ENCODE results near the gene NR2C1.
"Not testable (repeated sequence)": the region's sequence is repeated elsewhere in the genome, so short reads cannot be mapped to it uniquely, and the experiment has no call there.

NR2C1 gene

DNA sequence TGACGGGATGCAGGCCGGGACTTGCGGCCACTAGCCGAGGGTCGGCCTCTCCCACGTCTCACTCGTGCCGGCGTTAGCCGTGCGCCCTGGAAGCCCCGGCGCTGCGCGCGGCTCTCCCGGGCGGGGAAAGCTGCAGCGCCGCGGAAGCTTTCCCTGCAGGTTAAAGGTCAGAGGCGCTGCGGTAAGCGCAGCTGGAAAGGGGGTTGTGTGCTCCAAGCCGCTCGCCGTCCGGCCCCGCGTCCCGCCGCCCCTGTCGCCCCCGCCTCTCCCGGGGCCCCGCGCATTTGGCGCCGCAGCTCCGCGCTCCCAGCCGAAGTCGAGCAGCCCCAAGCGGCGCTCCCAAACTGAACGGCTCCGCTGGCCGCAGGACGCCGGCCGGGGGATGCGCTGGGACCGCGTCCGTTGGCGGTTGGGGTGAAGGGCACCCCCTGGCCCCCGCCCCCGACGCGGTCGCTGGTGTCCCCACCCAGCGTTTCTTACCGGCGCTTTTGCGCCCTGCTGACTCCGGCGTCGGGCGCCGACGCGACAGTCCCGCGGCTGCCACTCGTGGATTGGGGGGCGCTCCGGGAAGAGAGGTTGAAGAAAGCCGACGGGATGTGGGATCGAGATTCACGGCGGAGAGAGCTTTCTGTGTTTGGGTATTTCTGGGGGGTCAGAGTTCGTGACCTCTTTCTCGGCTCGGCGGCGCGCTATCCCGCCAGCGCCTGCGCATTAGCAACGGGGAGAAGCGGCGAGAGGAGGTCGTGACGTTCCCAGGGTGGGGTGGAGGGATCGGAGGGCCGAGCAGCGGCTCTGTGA is at the start of gene NR2C1:
Gene NR2C1, minus strand, starts transcription at position 719 of the 798 bp plus-strand sequence. CDS start 6,234 bp downstream, outside the sequence.
- DNase-seq (ENCODE audit: extremely low read depth in 1 of 2, low read depth in 1 of 2) = peak; percentile 80 to 82

DNA sequence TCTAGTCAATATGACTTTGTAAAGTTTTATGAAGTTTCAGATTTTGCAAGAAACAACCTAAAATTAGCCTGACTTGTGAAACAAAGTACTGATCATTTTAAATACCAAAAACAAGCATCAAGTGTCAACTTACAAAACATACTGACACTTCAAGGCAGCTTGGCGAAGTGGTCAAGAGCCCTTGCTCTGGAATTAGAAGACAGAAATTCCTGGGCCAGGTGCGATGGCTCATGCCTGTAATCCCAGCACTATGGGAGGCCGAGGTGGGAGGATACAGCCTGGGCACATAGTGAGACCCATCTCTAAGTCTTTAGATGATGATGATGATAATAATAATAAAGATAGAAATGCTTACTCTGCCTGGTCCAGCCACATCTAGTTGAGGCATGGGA is 45.4 kb upstream of the NR2C1 start:
- no peak for DNase-seq (ENCODE audit: extremely low read depth in 1 of 2, low read depth in 1 of 2)

- DNase-seq (ENCODE audit: extremely low read depth in 1 of 2, low read depth in 1 of 2) = no peak
Measured at GRCh38 chr12:95118138-95118787, 44.8 kb upstream of the NR2C1 start.

DNA sequence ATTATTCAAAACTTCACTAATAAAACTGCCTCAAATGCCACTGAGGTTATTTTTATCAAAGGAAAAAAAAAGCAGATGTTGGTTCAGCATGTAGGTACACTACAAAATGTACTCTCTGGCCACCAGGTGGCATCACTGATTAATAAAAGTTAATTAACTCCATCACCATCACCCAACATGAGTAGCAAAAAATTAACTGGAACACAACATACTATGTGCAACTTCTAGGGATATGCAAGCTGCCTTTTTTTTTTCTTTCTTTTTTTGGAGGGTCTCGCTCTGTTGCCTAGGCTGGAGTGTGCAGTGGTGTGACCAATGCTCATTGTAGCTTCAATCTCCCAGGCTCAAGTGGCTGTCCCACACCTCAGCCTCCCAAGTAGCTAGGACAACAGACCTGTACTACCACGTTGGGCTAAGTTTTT is 43.8 kb upstream of the NR2C1 start:
- peak; percentile 16 to 43 for DNase-seq (ENCODE audit: extremely low read depth in 1 of 2, low read depth in 1 of 2)

GRCh38 chr12:95116773-95117172 is 43.4 kb upstream of the NR2C1 start:
- DNase-seq (ENCODE audit: extremely low read depth in 1 of 2, low read depth in 1 of 2) = no peak

GRCh38 chr12:95116341-95116740 is 42.9 kb upstream of the NR2C1 start:
- DNase-seq (ENCODE audit: extremely low read depth in 1 of 2, low read depth in 1 of 2) = no peak

GRCh38 chr12:95115641-95116040 is 42.2 kb upstream of the NR2C1 start:
- DNase-seq (ENCODE audit: extremely low read depth in 1 of 2, low read depth in 1 of 2) = no peak

- no peak for DNase-seq (ENCODE audit: extremely low read depth in 1 of 2, low read depth in 1 of 2)
Measured at GRCh38 chr12:95114766-95115405, 41.5 kb upstream of the NR2C1 start.

DNA sequence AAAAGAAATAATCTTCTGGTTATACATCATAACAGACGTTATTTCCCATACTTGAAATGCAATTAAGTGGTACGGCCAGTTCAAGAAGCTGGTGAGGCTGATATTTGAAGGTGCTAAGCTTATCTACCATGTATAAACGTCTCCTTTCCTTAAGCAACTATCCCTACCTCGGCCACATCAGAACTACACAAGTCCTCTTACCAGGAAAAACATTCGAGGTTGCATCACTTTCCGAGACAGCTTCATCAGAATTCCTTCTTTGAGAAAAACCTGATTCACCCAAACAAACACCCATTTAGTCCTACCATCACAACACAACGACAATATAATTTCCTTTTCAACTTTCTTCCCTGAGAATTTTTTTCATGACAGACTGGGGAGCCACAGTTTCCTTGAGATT is 33.9 kb upstream of the NR2C1 start:
- no peak for DNase-seq (ENCODE audit: extremely low read depth in 1 of 2, low read depth in 1 of 2)

DNA sequence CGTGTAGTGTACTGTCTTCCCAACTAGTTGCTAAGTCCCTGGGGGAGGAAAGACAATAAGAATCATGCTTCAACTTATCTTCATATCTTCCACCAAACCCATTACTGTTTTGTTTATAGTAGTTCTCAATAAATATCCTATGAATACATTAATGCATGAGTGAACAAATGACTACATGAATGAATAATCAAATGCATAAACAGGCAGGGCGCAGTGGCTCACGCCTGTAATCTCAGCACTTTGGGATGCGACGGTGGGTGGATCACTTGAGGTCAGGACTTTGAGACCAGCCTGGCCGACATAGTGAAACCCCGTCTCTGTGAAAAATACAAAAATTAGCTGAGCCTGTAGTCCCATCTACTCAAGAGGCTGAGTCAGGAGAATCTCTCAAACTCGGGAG is 32.1 kb upstream of the NR2C1 start:
- no peak for DNase-seq (ENCODE audit: extremely low read depth in 1 of 2, low read depth in 1 of 2)

GRCh38 chr12:95104919-95105452 is 31.6 kb upstream of the NR2C1 start:
- no peak for DNase-seq (ENCODE audit: extremely low read depth in 1 of 2, low read depth in 1 of 2)

DNA sequence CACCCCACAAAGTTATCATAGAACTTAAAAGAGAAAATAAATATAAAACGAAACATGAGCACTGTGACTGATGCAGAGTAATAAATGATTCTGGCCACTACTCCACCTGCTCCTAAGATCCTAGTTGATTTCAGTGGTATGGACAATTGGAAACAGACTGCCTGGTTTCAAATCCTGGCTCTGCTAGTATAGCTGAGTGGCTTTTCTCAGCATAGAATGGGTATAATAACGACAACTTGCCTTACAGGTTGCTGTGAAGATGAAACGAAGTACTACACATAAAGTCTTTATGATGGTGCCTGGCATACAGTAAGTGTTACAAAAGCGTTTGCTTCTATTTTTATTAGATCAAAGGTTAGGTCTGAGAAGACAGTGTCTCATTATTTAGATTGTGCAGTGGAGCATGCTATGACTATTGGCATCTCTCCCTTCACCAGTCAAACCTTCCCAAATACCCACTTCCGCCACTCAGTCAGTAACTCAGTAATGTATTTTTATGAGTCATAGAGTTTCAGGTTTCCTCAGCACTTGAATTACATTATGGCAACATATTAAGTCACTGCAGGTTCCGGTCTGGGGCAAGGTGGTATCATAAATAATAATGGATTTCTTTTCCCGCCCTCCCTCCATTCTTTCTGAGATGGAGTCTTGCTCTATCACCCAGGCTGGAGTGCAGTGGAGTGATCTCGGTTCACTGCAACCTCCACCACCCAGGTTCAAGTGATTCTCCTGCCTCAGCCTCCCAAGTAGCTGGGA is 29.7 kb upstream of the NR2C1 start:
- DNase-seq (ENCODE audit: extremely low read depth in 1 of 2, low read depth in 1 of 2) = no peak

DNA sequence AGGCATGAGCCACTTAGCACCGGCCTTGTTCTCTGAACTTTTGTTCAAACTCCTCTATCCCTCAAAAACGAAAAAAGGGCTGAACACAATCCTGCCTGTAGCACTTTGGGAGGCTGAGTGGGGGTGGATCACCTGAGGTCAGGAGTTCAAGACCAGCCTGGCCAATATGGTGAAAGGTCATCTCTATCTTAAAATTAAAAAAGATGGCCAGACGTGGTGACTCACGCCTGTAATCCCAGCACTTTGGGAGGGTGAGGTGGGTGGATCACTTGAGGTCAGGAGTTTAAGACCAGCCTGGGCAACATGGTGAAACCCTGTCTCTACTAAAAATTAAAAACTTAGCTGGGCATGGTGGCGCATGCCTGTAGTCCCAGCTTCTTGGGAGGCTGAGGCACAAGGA is 28.5 kb upstream of the NR2C1 start:
- DNase-seq (ENCODE audit: extremely low read depth in 1 of 2, low read depth in 1 of 2) = not testable (repeated sequence)

DNA sequence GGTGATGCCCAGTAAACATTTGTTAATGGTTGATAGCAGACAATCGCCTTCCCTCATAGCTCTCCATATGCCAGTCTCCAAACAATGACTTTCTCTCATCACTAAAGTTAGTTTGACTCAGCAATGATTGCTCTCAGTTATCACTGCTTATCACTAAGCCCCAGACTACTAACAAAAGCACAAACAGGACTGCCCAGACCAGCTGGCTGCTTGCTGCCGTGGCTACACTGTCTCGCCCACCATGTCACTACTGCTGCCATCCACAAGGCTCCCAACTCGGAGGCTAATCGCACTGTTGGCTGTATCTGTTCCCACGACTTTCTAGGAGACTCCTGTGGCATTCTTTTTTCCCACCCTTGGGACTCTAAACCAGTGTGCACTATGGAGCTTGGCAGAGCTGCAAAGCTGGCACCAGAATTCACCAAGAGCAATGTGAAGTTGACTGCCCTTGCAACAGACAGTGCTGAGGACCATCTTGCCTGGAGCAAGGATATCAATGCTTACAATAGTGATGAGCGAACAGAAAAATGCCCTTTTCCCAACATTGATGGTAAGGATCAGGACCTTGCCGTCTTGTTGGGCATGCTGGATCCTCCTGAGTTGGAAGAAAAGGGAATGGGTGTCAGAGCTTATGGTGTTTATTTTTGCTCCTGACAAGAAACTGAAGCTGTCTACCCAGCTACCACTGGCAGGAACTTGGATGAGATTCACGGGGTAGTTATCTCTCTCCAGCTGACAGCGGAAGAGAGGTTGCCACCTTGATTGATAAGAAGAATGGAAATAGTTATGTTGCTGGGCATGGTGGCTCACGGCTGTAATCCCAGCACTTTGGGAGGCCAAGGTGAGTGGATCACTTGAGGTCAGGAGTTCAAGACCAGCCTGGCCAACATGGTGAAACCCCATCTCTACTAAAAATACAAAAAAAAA is 27.1 kb upstream of the NR2C1 start:
- DNase-seq (ENCODE audit: extremely low read depth in 1 of 2, low read depth in 1 of 2) = no peak

DNA sequence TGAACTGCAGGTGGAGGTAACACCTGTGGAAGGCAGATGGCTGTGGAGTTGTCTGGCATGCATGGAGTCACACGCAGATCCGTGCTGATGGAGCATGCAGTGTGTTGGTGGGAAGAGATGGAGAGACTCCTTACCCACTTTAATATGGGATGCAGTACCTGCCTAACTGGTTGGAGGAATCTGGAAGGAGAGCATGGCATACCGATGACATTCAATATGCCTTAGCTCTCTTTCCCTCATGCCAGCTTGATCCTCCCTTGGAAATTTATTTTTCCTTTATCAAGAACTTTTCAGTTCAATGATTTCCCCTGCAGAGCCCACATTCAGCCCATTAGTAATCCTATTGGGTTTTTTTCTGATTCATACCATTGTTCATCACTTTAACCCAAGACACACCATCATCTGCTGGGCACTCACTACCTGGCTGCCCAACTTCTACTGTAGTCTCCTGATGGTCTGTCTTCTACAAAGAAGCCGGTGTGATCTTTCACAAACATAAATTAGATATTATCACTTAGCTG is 25.9 kb upstream of the NR2C1 start:
- no peak for DNase-seq (ENCODE audit: extremely low read depth in 1 of 2, low read depth in 1 of 2)

DNA sequence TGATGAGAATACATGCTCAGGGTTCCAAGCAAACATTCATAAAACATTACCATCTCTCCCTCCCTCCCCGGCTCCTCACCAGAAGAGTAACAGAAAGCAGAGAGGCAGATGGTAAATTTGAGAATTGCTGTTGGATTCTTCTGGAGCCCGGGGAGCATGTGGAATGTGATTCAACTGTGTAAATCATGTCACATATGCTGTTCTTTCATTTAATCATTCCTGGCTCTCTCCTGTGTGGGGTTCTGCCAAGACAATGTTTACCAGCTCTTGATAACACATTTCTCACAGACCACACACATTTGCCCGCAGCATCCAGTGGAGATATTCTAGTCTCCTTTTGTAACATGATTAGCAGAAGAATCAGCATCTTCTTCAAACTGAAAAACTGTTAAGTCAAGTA is 23.4 kb upstream of the NR2C1 start:
- no peak for DNase-seq (ENCODE audit: extremely low read depth in 1 of 2, low read depth in 1 of 2)

- no peak for DNase-seq (ENCODE audit: extremely low read depth in 1 of 2, low read depth in 1 of 2)
Measured at GRCh38 chr12:95096378-95096777, 23.0 kb upstream of the NR2C1 start.

GRCh38 chr12:95095866-95096265 is 22.4 kb upstream of the NR2C1 start:
- not testable (repeated sequence) for DNase-seq (ENCODE audit: extremely low read depth in 1 of 2, low read depth in 1 of 2)

GRCh38 chr12:95089462-95089861 is 16.0 kb upstream of the NR2C1 start:
- no peak for DNase-seq (ENCODE audit: extremely low read depth in 1 of 2, low read depth in 1 of 2)

- no peak for DNase-seq (ENCODE audit: extremely low read depth in 1 of 2, low read depth in 1 of 2)
Measured at GRCh38 chr12:95088379-95088778, 15.0 kb upstream of the NR2C1 start.
